Trophoblast cell (in vitro differentiated cells and primary cell): ENCODE results near the gene MBOAT1.

Experiments used
- DNase-seq, 2 donors: peaks; one replicate each; pipeline ENCODE4 v3.0.0-alpha.2; 2016
- H2AFZ ChIP-seq: 2 replicates; pipeline ENCODE4 v1.6.1; 2013; ENCODE audit warnings: low read length, moderate library complexity, mild to moderate bottlenecking; ENCODE audit not compliant: insufficient read depth, poor library complexity
- H2AK5ac ChIP-seq: 2 replicates; pipeline ENCODE4 v1.6.1; 2013; ENCODE audit warnings: mild to moderate bottlenecking, low read length
- H2BK120ac ChIP-seq: 2 replicates; pipeline ENCODE4 v1.6.1; 2013; ENCODE audit warnings: low read length, mild to moderate bottlenecking, moderate library complexity; ENCODE audit not compliant: insufficient read depth, poor library complexity
- H2BK12ac ChIP-seq: 2 replicates; pipeline ENCODE4 v1.6.1; 2013; ENCODE audit warnings: mild to moderate bottlenecking, low read length, moderate library complexity
- H2BK5ac ChIP-seq: 2 replicates; pipeline ENCODE4 v1.6.1; 2013; ENCODE audit warnings: low read length, low read depth, moderate library complexity, mild to moderate bottlenecking; ENCODE audit not compliant: poor library complexity
- H3K14ac ChIP-seq: 2 replicates; pipeline ENCODE4 v1.6.1; 2013; ENCODE audit warnings: mild to moderate bottlenecking, low read length
- H3K18ac ChIP-seq: 2 replicates; pipeline ENCODE4 v1.6.1; 2013; ENCODE audit warnings: mild to moderate bottlenecking, low read length
- H3K23ac ChIP-seq: 2 replicates; pipeline ENCODE4 v1.6.1; 2013; ENCODE audit warnings: low read length
- H3K27ac ChIP-seq: 2 replicates; pipeline ENCODE4 v1.5.1; 2013; ENCODE audit warnings: low read depth, mild to moderate bottlenecking, inconsistent platforms, low read length, moderate library complexity
- H3K27me3 ChIP-seq: 2 replicates; pipeline ENCODE4 v1.6.1; 2013; ENCODE audit warnings: inconsistent platforms, mild to moderate bottlenecking, low read length, moderate library complexity; ENCODE audit not compliant: insufficient read depth
- H3K36me3 ChIP-seq, 2 experiments: 1 replicate in 1 of 2; 2 replicates in 1 of 2; pipeline ENCODE4 v1.6.1; 2013; ENCODE audit warnings: low read length in 2 of 2, mild to moderate bottlenecking in 2 of 2, moderate library complexity in 1 of 2; ENCODE audit not compliant: insufficient read depth in 2 of 2, control insufficient read depth in 1 of 2
- H3K4ac ChIP-seq: 2 replicates; pipeline ENCODE4 v1.6.1; 2013; ENCODE audit warnings: low read depth, mild to moderate bottlenecking, low read length, moderate library complexity
- H3K4me1 ChIP-seq, 2 experiments: 1 replicate in 1 of 2; 2 replicates in 1 of 2; pipeline ENCODE4 v1.6.1; 2013; ENCODE audit warnings: low read length in 2 of 2, mild to moderate bottlenecking in 2 of 2, moderate library complexity in 1 of 2; ENCODE audit not compliant: insufficient read depth in 2 of 2, control insufficient read depth in 1 of 2
- H3K4me2 ChIP-seq: 2 replicates; pipeline ENCODE4 v1.6.1; 2013; ENCODE audit warnings: inconsistent platforms, mild to moderate bottlenecking, low read length, moderate library complexity
- H3K4me3 ChIP-seq: 2 replicates; pipeline ENCODE4 v1.5.1; 2013; ENCODE audit warnings: mild to moderate bottlenecking, low read depth, low read length, inconsistent platforms
- H3K79me1 ChIP-seq: one replicate; pipeline ENCODE4 v1.6.1; 2013; ENCODE audit warnings: low read length
- H3K79me2 ChIP-seq: 2 replicates; pipeline ENCODE4 v1.6.1; 2013; ENCODE audit warnings: low read length, mild to moderate bottlenecking; ENCODE audit not compliant: control insufficient read depth, insufficient read depth, poor library complexity
- H3K9ac ChIP-seq: 2 replicates; pipeline ENCODE4 v1.6.1; 2013; ENCODE audit warnings: mild to moderate bottlenecking, low read length
- H3K9me3 ChIP-seq: 2 replicates; pipeline ENCODE4 v1.6.1; 2013; ENCODE audit warnings: low read depth, mild to moderate bottlenecking, control low read depth, inconsistent platforms, low read length; ENCODE audit not compliant: insufficient read depth
- H4K12ac ChIP-seq: 2 replicates; pipeline ENCODE4 v1.6.1; 2013; ENCODE audit warnings: low read depth, mild to moderate bottlenecking, low read length, moderate library complexity
- H4K8ac ChIP-seq: 2 replicates; pipeline ENCODE4 v1.6.1; 2013; ENCODE audit warnings: low read depth, mild to moderate bottlenecking, low read length, moderate library complexity
- H4K91ac ChIP-seq: one replicate; pipeline ENCODE4 v1.6.1; 2013; ENCODE audit warnings: low read depth, mild to moderate bottlenecking, low read length, moderate library complexity
- WGBS: extraction: QIAGEN DNeasy Blood & Tissue Kit; methylation state at CpG from one replicate; pipeline ENCODE4 v1.1.7; 2013; ENCODE audit warnings: missing lambda C conversion rate; ENCODE audit not compliant: insufficient read length, insufficient coverage; ENCODE audit errors: extremely low coverage; 5-methylcytosine and 5-hydroxymethylcytosine counted together

Gene MBOAT1

GRCh38 chr6:20137240-20137639, 75.0 kb downstream of the MBOAT1 start:
- Histone ChIP-seq H3K4ac (no peak overlapping the region), H2BK120ac (no peak overlapping the region), H3K27me3 (no peaks in the 10 kb centered on the region), H4K8ac (no peak overlapping the region), H3K36me3 (no peaks in the 10 kb centered on the region), H2AFZ (no peak overlapping the region), H3K79me2 (peaks cover 2% of the 10 kb centered on the region), H3K23ac (no peak overlapping the region), H3K4me2 (no peak overlapping the region), H3K18ac (no peak overlapping the region), H3K27ac (no peak overlapping the region), H3K14ac (no peak overlapping the region), H3K79me1 (no peaks in the 10 kb centered on the region), H3K4me1 (no peaks in the 10 kb centered on the region), H4K12ac (no peak overlapping the region), H4K91ac (no peak overlapping the region), H2BK5ac (no peak overlapping the region), H3K4me3 (no peak overlapping the region), H3K9ac (no peak overlapping the region), H3K9me3 (no peaks in the 10 kb centered on the region), H2BK12ac (no peak overlapping the region), H2AK5ac (no peak overlapping the region)
- DNase-seq, result no peak
- WGBS, result no CpG with 5 or more reads among the region's 3 CpGs

GRCh38 chr6:20135677-20136268, 76.5 kb downstream of the MBOAT1 start:
- Histone ChIP-seq H3K27me3 (no peaks in the 10 kb centered on the region), H2BK5ac (no peak overlapping the region), H2BK12ac (no peak overlapping the region), H3K4me1 (no peaks in the 10 kb centered on the region), H3K27ac (no peak overlapping the region), H4K12ac (no peak overlapping the region), H3K36me3 (no peaks in the 10 kb centered on the region), H4K91ac (no peak overlapping the region), H3K79me2 (peaks cover 2% of the 10 kb centered on the region), H3K4ac (no peak overlapping the region), H3K4me3 (no peak overlapping the region), H3K9ac (no peak overlapping the region), H3K79me1 (no peaks in the 10 kb centered on the region), H2AFZ (no peak overlapping the region), H3K18ac (no peak overlapping the region), H3K14ac (no peak overlapping the region), H3K4me2 (no peak overlapping the region), H3K23ac (no peak overlapping the region), H2BK120ac (no peak overlapping the region), H4K8ac (no peak overlapping the region), H3K9me3 (no peaks in the 10 kb centered on the region), H2AK5ac (no peak overlapping the region)
- WGBS, result no CpG with 5 or more reads among the region's 6 CpGs
- no peak for DNase-seq

GRCh38 chr6:20134613-20135012, 77.7 kb downstream of the MBOAT1 start:
- Histone ChIP-seq H3K27me3 (no peaks in the 10 kb centered on the region), H3K9me3 (no peaks in the 10 kb centered on the region), H2BK120ac (no peak overlapping the region), H2AFZ (no peak overlapping the region), H3K4me1 (no peaks in the 10 kb centered on the region), H3K23ac (no peak overlapping the region), H2BK12ac (no peak overlapping the region), H3K4me3 (no peak overlapping the region), H3K27ac (no peak overlapping the region), H3K36me3 (no peaks in the 10 kb centered on the region), H4K12ac (no peak overlapping the region), H4K8ac (no peak overlapping the region), H3K14ac (no peak overlapping the region), H3K18ac (no peak overlapping the region), H4K91ac (no peak overlapping the region), H2BK5ac (no peak overlapping the region), H3K79me1 (no peaks in the 10 kb centered on the region), H3K4me2 (no peak overlapping the region), H3K4ac (no peak overlapping the region), H2AK5ac (no peak overlapping the region), H3K9ac (no peak overlapping the region), H3K79me2 (peaks cover 2% of the 10 kb centered on the region)
- DNase-seq, result no peak
- WGBS, result no CpG with 5 or more reads among the region's 1 CpG

- Histone ChIP-seq H2BK120ac (no peak overlapping the region), H3K9me3 (no peaks in the 10 kb centered on the region), H3K27me3 (no peaks in the 10 kb centered on the region), H4K12ac (no peak overlapping the region), H3K79me2 (peaks cover 2% of the 10 kb centered on the region), H2BK5ac (no peak overlapping the region), H4K91ac (no peak overlapping the region), H2BK12ac (no peak overlapping the region), H3K4ac (no peak overlapping the region), H2AFZ (no peak overlapping the region), H3K9ac (no peak overlapping the region), H3K4me2 (no peak overlapping the region), H3K36me3 (no peaks in the 10 kb centered on the region), H4K8ac (no peak overlapping the region), H3K27ac (no peak overlapping the region), H3K4me3 (no peak overlapping the region), H3K18ac (no peak overlapping the region), H3K4me1 (peaks cover 0 to 2% of the 10 kb centered on the region in 2 experiments), H3K23ac (no peak overlapping the region), H2AK5ac (no peak overlapping the region), H3K14ac (no peak overlapping the region), H3K79me1 (no peaks in the 10 kb centered on the region)
- no peak for DNase-seq
- no CpG with 5 or more reads among the region's 7 CpGs for WGBS
These were observed 82.8 kb downstream of the MBOAT1 start for GRCh38 chr6:20129290-20130088.
